Tibial artery (tissue), 4 donors: ENCODE results near the gene CSDE1.

Experiments used
- DNase-seq, 2 donors: peaks; one replicate each; pipeline ENCODE4 v3.0.0-alpha.2; 2019
- H3K27ac ChIP-seq, 2 donors: fragments of 200-600 bp; sonication (generic) in 1 of 2; 1 replicate in 1 of 2; 2 replicates in 1 of 2; pipeline ENCODE4 v1.5.1; 2018 to 2019; ENCODE audit warnings: mild to moderate bottlenecking in 1 of 2
- H3K27me3 ChIP-seq, 2 donors: fragments of 200-600 bp; sonication (generic) in 1 of 2; one replicate each; pipeline versions ENCODE4 v1.5.1 to v1.6.0; 2016 to 2019
- H3K36me3 ChIP-seq, 3 donors: fragments of 200-600 bp; sonication (generic) in 2 of 3; one replicate each; pipeline ENCODE4 v1.5.1; 2016 to 2019; ENCODE audit warnings: mild to moderate bottlenecking in 2 of 3
- H3K4me1 ChIP-seq, 4 donors: fragments of 200-600 bp; sonication (generic) in 2 of 4; 1 replicate in 3 of 4; 2 replicates in 1 of 4; pipeline ENCODE4 v1.5.1; 2016 to 2019
- H3K4me3 ChIP-seq, 2 donors: fragments of 200-600 bp; sonication (generic) in 1 of 2; 1 replicate in 1 of 2; 2 replicates in 1 of 2; pipeline ENCODE4 v1.5.1; 2018 to 2019; ENCODE audit warnings: mild to moderate bottlenecking in 2 of 2
- H3K9me3 ChIP-seq, 3 donors: fragments of 200-600 bp; sonication (generic) in 1 of 3; one replicate each; pipeline ENCODE4 v1.5.1; 2016 to 2019
- intact Hi-C: fragments of 100-400 bp; cut with DNase I; formaldehyde crosslinking; loops from one replicate; pipeline ENCODE4 v1.15.0; 2023; ENCODE audit warnings: low total_unique reads
- TF ChIP-seq, protein P1 (sequence below), 2 experiments: fragments of 200-600 bp in 1 of 2; fragments of 450-650 bp in 1 of 2; IDR thresholded peaks; one replicate each; pipeline ENCODE4 v1.5.1; 2017 to 2019; ENCODE audit warnings: antibody characterized with exemption in 2 of 2, mild to moderate bottlenecking in 1 of 2, moderate library complexity in 1 of 2

Gene CSDE1

DNA sequence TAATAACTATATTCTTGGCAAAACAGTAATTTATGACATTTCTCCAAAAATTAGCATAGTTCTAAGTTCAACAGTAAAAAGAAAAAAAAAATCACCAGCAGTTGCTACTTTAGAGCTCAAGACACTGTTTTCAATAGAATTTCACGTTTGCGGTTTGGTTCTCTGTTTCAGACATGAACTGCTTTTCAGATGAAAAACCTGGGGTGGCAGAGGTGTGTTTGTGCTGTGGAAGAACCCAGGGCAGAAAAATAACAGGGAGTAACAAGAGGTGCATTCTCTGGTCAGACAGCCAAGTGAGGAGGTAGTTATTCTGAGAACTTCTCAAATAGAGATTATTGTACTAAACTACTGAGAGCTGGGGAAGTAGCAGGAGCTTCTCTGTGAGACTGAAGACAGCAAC is 50.2 kb downstream of the CSDE1 start:
- peaks cover 65 to 72% (median 65%) of the 10 kb centered on the region in 3 donors for H3K36me3 ChIP-seq
- H3K4me3 ChIP-seq, result no peak overlapping the region
- no peak for DNase-seq
- TF ChIP-seq, protein P1, sequence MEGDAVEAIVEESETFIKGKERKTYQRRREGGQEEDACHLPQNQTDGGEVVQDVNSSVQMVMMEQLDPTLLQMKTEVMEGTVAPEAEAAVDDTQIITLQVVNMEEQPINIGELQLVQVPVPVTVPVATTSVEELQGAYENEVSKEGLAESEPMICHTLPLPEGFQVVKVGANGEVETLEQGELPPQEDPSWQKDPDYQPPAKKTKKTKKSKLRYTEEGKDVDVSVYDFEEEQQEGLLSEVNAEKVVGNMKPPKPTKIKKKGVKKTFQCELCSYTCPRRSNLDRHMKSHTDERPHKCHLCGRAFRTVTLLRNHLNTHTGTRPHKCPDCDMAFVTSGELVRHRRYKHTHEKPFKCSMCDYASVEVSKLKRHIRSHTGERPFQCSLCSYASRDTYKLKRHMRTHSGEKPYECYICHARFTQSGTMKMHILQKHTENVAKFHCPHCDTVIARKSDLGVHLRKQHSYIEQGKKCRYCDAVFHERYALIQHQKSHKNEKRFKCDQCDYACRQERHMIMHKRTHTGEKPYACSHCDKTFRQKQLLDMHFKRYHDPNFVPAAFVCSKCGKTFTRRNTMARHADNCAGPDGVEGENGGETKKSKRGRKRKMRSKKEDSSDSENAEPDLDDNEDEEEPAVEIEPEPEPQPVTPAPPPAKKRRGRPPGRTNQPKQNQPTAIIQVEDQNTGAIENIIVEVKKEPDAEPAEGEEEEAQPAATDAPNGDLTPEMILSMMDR (IDR thresholded peaks at IDR 0.05), result no peak
- no peak overlapping the region for H3K27ac ChIP-seq
- no peaks in the 10 kb centered on the region for H3K4me1 ChIP-seq
- H3K9me3 ChIP-seq, result no peaks in the 10 kb centered on the region
- intact Hi-C loops, result no loop called here
- no peaks in the 10 kb centered on the region for H3K27me3 ChIP-seq

DNA sequence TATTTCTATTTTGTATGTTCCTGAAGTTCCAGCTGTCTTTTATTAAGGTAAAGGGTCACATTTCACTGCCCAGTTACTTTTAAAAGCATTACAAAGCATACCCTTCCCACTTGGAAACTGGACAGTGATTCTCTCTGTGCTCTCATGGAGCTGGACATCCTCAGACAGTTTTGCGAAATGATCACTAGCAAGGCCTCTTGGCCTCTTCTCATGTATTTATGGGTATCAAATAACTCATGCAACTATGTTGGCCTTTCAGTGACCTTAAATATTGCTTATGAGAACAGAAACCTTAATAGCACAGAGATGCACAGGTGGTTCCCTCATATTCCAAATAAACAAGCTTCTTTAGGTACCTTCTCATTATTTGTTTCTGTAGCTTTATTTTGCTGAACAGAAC is 54.5 kb downstream of the CSDE1 start:
- no peaks in the 10 kb centered on the region for H3K9me3 ChIP-seq
- no peak for DNase-seq
- intact Hi-C loops, result no loop called here
- no peaks in the 10 kb centered on the region for H3K27me3 ChIP-seq
- H3K27ac ChIP-seq, result no peak overlapping the region
- TF ChIP-seq, protein P1 (IDR thresholded peaks at IDR 0.05), result no peak
- no peak overlapping the region for H3K4me3 ChIP-seq
- H3K4me1 ChIP-seq, result no peaks in the 10 kb centered on the region
- peaks cover 29 to 33% (median 29%) of the 10 kb centered on the region in 3 donors for H3K36me3 ChIP-seq

DNA sequence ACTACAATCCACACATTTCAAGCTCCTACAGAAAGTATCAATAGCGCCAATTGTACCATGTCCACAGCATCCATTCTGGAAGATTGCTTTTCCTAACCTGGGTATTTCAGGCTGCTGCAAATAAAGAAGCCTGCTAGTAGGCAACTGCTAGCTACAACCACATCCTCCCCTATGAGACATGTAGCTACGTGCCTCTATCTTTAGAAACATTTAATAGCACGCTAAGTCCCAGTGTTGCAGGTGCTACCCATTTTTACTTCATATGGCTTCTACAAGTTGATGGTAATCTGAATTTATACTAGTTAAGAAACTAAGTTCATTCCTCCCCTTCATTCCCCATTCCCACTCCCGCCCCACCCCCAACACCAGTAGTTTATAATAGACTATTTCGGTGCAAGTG is 55.0 kb downstream of the CSDE1 start:
- Histone ChIP-seq H3K4me1 (no peaks in the 10 kb centered on the region), H3K27ac (no peak overlapping the region), H3K4me3 (no peak overlapping the region), H3K9me3 (no peaks in the 10 kb centered on the region), H3K27me3 (no peaks in the 10 kb centered on the region), H3K36me3 (peaks cover 24 to 28% (median 24%) of the 10 kb centered on the region in 3 donors)
- intact Hi-C loops, result no loop called here
- TF ChIP-seq, protein P1 (IDR thresholded peaks at IDR 0.05), result no peak
- no peak for DNase-seq

DNA sequence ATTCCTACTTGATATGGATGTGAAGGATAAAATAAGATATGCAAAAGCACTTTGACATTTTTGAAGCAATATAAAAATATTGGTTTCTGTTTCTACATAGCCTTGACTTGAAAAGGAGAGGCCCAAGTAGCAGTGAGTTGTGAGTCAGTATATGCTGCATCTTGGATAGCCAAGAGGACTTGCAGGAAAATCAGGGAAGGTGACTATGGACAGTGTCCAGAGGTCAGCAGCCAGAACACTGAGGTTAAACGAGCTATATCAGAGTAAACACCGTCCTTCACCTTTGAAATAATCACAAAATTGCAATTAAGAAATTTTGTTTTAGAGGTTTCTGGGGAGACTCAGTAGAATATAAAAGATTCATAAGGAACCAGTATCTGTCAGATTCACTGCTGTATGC is 55.9 kb downstream of the CSDE1 start:
- DNase-seq, result no peak
- peaks cover 16 to 20% (median 16%) of the 10 kb centered on the region in 3 donors for H3K36me3 ChIP-seq
- TF ChIP-seq, protein P1 (IDR thresholded peaks at IDR 0.05), result no peak
- H3K9me3 ChIP-seq, result no peaks in the 10 kb centered on the region
- no peaks in the 10 kb centered on the region for H3K4me1 ChIP-seq
- intact Hi-C loops, result no loop called here
- H3K27me3 ChIP-seq, result no peaks in the 10 kb centered on the region
- no peak overlapping the region for H3K27ac ChIP-seq
- H3K4me3 ChIP-seq, result no peak overlapping the region

DNA sequence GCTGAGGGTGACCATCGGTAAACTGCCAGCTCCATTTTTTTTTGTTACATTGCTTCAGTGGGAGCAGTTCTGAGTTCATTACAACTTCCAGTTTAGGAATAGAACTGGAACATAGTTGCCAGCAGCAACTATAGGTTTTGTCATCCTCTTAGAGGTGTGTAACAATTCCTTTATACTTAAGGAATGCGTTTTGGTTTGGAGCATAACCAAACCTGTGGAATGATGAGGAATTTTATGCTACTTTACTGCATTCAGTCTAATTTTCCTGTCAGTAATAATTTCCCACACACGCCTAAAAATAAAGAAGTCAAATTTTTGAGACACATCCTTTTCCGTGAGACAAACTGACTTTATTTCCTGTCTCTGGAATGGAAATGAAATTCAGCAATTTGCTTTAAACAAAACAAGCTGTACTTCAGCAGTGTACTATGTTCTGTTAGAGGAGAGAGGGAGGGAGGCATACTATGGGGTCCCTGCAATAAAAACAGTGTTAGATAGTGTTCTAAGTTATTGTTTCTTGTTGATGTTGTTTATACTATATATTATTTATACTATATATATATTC is 57.7 kb downstream of the CSDE1 start:
- Histone ChIP-seq H3K9me3 (no peaks in the 10 kb centered on the region), H3K27ac (no peak overlapping the region)
- intact Hi-C loops, result no loop called here

More for the DNA sequence above, 57.7 kb downstream of the CSDE1 start:
- Histone ChIP-seq H3K36me3 (peaks cover 0 to 4% (median 3%) of the 10 kb centered on the region in 3 donors), H3K4me3 (no peak overlapping the region), H3K4me1 (no peaks in the 10 kb centered on the region), H3K27me3 (no peaks in the 10 kb centered on the region)
- DNase-seq, result no peak
- TF ChIP-seq, protein P1 (IDR thresholded peaks at IDR 0.05), result no peak
